ENCODE measurements around the gene PARVA. TPM values are rescaled to one million over a fixed set of nuclear protein-coding genes. Genes with fewer than 3 reads are reported as not detected.

Gene PARVA
- polyA plus RNA-seq, 3 donors = not detected

DNA sequence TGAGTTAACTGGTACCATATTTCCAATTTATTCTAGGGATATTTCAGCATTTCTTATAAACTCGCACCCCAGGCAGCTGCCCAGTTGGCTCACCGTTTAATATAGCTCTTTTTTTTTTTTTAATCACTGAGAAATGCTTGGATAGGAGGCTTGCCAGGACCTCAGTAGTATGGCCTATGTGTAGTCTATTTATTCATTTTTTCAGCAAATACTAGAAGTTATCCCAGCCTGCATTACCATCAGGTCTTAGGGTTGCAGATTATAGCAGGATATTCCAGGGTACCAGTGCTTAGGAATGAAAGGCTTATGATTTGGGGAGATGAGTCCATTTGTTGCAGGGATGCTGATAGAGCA, 26.6 kb downstream of the PARVA start:
- H3K27ac ChIP-seq (ENCODE audit: low read depth in 1 of 2, low read length in 2 of 2) = no peak overlapping the region
- H3K4me1 ChIP-seq (ENCODE audit: control insufficient read depth in 1 of 2, insufficient read depth in 2 of 2, low read length in 2 of 2) = no peaks in the 10 kb centered on the region
- Mint-ChIP-seq H3K9me3 (peaks cover 0 to 2% (median 0%) of the 10 kb centered on the region in 7 donors), H3K27ac (no peak overlapping the region), H3K4me1 (no peaks in the 10 kb centered on the region), H3K4me3 (no peak overlapping the region), H3K36me3 (no peaks in the 10 kb centered on the region), H3K27me3 (ENCODE audit: low read depth in 3 of 3) (peaks cover 2 to 11% (median 4%) of the 10 kb centered on the region in 3 donors)
- no peak overlapping the region for H3K4me3 ChIP-seq (replicated peaks in 1 of 3; ENCODE audit: low read depth in 2 of 3, low read length in 3 of 3)
- H3K36me3 ChIP-seq (replicated peaks in 1 of 2; ENCODE audit: control insufficient read depth in 1 of 2, insufficient read depth in 2 of 2, low read length in 2 of 2) = no peaks in the 10 kb centered on the region
- no peaks in the 10 kb centered on the region for H4K20me1 ChIP-seq (ENCODE audit: insufficient read depth, low read length)
- H3K9ac ChIP-seq (ENCODE audit: insufficient read depth, low read length, poor library complexity, severe bottlenecking) = no peak overlapping the region
- WGBS (ENCODE audit: insufficient coverage) = no CpG with 5 or more reads among the region's 2 CpGs
- H2AFZ ChIP-seq (ENCODE audit: insufficient read depth, low read depth, low read length, poor library complexity, severe bottlenecking) = no peak overlapping the region
- TF ChIP-seq, protein P1, sequence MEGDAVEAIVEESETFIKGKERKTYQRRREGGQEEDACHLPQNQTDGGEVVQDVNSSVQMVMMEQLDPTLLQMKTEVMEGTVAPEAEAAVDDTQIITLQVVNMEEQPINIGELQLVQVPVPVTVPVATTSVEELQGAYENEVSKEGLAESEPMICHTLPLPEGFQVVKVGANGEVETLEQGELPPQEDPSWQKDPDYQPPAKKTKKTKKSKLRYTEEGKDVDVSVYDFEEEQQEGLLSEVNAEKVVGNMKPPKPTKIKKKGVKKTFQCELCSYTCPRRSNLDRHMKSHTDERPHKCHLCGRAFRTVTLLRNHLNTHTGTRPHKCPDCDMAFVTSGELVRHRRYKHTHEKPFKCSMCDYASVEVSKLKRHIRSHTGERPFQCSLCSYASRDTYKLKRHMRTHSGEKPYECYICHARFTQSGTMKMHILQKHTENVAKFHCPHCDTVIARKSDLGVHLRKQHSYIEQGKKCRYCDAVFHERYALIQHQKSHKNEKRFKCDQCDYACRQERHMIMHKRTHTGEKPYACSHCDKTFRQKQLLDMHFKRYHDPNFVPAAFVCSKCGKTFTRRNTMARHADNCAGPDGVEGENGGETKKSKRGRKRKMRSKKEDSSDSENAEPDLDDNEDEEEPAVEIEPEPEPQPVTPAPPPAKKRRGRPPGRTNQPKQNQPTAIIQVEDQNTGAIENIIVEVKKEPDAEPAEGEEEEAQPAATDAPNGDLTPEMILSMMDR (IDR thresholded peaks at IDR 0.05) = no peak
- DNase-seq = no peak
- H3K79me2 ChIP-seq (ENCODE audit: insufficient read depth, low read length) = no peaks in the 10 kb centered on the region
- no peaks in the 10 kb centered on the region for H3K27me3 ChIP-seq (ENCODE audit: control insufficient read depth in 2 of 2, insufficient read depth in 2 of 2, low read length in 2 of 2)
- H3K4me2 ChIP-seq (replicated peaks; ENCODE audit: extremely low read depth, low read length, poor library complexity, severe bottlenecking) = no peak overlapping the region
- no peaks in the 10 kb centered on the region for H3K9me3 ChIP-seq (replicated peaks in 1 of 2; ENCODE audit: control insufficient read depth in 1 of 2, insufficient read depth in 1 of 2, low read length in 2 of 2)
- intact Hi-C loops (cut with micrococcal nuclease) = no loop called here

DNA sequence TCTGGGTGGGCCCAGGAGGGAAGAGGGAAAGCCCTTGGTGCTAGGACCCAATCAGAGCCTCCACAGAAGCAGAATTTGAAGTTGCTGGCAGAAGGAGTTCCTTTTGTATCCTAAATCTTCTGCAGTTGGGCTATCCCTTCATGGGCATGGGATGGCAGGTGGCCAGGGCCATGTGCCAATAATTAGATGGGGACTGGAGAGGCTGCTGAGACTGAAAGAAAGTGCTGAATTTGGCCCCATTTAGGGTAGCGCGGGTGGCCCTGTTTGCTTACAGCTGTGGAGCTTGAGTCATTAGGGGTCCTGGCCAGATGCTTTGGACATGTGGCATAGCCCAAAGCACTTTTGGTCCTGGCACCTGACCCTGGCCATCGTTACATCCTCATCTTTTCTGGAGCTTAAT, 27.1 kb downstream of the PARVA start:
- Mint-ChIP-seq H3K27ac (no peak overlapping the region), H3K36me3 (no peaks in the 10 kb centered on the region), H3K4me3 (no peak overlapping the region), H3K4me1 (no peaks in the 10 kb centered on the region), H3K27me3 (ENCODE audit: low read depth in 3 of 3) (peaks cover 4 to 11% (median 4%) of the 10 kb centered on the region in 3 donors), H3K9me3 (peaks cover 0 to 2% (median 0%) of the 10 kb centered on the region in 7 donors)
- DNase-seq = no peak
- no peaks in the 10 kb centered on the region for H3K27me3 ChIP-seq (ENCODE audit: control insufficient read depth in 2 of 2, insufficient read depth in 2 of 2, low read length in 2 of 2)
- H4K20me1 ChIP-seq (ENCODE audit: insufficient read depth, low read length) = no peaks in the 10 kb centered on the region
- no peak overlapping the region for H3K4me3 ChIP-seq (replicated peaks in 1 of 3; ENCODE audit: low read depth in 2 of 3, low read length in 3 of 3)
- TF ChIP-seq, protein P1 (IDR thresholded peaks at IDR 0.05) = no peak
- H3K4me2 ChIP-seq (replicated peaks; ENCODE audit: extremely low read depth, low read length, poor library complexity, severe bottlenecking) = no peak overlapping the region
- H3K4me1 ChIP-seq (ENCODE audit: control insufficient read depth in 1 of 2, insufficient read depth in 2 of 2, low read length in 2 of 2) = no peaks in the 10 kb centered on the region
- H3K9ac ChIP-seq (ENCODE audit: insufficient read depth, low read length, poor library complexity, severe bottlenecking) = no peak overlapping the region
- H3K9me3 ChIP-seq (replicated peaks in 1 of 2; ENCODE audit: control insufficient read depth in 1 of 2, insufficient read depth in 1 of 2, low read length in 2 of 2) = no peaks in the 10 kb centered on the region
- H2AFZ ChIP-seq (ENCODE audit: insufficient read depth, low read depth, low read length, poor library complexity, severe bottlenecking) = no peak overlapping the region
- no peaks in the 10 kb centered on the region for H3K36me3 ChIP-seq (replicated peaks in 1 of 2; ENCODE audit: control insufficient read depth in 1 of 2, insufficient read depth in 2 of 2, low read length in 2 of 2)
- 100% methylated on average over 2 of the region's 3 CpGs for WGBS (ENCODE audit: insufficient coverage)
- intact Hi-C loops (cut with micrococcal nuclease) = no loop called here
- no peak overlapping the region for H3K27ac ChIP-seq (ENCODE audit: low read depth in 1 of 2, low read length in 2 of 2)
- H3K79me2 ChIP-seq (ENCODE audit: insufficient read depth, low read length) = no peaks in the 10 kb centered on the region
